ENCODE measurements around the gene SLC30A3.

Gene SLC30A3

DNA sequence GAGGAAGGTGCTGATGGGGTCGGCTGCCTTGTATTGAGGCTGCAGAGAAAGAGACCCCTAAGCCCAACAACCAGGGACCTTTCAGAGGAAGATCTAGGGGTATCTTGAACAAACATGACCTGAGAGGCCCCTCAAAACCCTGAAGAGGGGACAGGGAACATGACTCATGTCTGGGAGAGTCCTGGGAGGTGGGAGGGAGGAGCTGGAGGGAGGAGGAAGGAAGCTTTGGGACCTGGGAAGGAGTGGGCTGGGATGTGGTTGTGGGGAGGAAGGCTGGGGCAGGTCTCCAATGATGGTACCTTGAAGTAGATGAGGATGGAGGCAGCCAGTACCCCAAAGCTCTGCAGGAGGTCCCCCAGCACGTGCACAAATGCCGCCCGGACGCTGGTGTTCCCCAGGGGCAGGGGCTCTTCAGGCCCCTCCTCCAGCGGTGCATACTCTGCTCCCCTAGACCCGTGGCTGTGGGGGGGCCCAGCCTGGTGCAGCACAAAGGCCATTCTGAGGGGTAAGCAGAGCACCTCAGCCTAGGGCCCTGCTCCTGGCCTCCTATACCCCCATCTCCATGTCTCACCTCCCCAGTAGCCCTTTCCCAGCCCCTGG, 5.9 kb downstream of the SLC30A3 start:
- no peak for DNase-seq (ENCODE audit: low read depth)

DNA sequence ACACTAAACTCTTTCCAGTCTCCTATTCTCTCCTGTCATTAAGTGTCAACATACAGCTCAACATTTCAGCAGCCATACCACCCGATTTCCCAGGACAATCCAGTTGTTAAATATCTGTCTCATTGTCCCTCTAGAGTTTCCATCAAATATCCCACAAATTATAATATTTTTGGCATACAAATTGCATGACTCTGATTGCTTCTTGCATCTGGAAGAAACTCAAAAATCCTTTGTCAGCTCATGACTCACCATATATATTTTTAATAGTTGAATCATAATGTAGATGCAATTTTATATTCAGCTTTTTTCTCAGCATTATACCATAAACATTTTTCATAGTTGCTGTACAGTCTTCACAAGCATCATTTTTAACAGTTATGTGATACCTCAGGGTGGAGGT, 7.2 kb downstream of the SLC30A3 start:
- no peak for DNase-seq (ENCODE audit: low read depth)

- no peak for DNase-seq (ENCODE audit: low read depth)
Observed at GRCh38 chr2:27255187-27255586, 7.7 kb downstream of the SLC30A3 start.

GRCh38 chr2:27251766-27252165, 11.1 kb downstream of the SLC30A3 start:
- DNase-seq (ENCODE audit: low read depth): no peak

GRCh38 chr2:27250652-27251379, 12.0 kb downstream of the SLC30A3 start:
- DNase-seq (ENCODE audit: low read depth): no peak

GRCh38 chr2:27249891-27250651, 12.8 kb downstream of the SLC30A3 start:
- DNase-seq (ENCODE audit: low read depth): peak; percentile 22

DNA sequence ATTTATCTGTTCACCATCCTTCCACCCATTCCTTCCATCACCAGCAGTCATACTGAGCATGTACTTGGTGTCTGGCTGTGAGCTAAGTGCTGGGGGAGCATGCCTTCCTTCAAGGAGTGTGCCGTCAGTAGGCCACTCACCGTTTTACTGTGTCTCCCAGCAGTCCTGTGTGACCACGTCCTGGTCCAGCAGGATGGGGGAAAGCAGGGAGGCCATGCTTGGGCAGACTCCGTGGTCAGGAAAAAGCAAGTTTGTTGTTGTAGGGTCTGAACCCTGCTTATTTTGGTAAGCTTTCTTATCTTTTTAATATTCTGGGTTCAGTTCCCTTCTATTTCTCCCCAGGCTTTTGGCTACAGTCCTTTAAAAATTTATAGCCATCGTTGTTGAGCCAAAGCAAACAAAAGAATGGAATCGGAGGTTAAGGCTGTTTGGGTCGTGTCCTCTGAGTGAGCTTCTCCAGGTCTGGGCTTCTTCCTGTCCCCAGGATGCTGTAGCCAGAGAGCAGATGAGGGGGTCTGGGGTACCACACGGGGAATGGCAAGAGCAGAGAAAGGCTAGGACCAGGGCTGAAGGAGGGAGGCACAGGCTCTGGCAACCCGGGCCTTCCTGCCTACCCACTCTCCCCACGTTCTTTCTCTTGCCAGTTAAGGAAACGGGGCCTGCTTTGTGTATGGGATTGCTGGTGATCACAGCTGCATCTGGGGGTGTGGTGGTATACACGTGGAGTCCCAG, 13.5 kb downstream of the SLC30A3 start:
- DNase-seq (ENCODE audit: low read depth): no peak

DNA sequence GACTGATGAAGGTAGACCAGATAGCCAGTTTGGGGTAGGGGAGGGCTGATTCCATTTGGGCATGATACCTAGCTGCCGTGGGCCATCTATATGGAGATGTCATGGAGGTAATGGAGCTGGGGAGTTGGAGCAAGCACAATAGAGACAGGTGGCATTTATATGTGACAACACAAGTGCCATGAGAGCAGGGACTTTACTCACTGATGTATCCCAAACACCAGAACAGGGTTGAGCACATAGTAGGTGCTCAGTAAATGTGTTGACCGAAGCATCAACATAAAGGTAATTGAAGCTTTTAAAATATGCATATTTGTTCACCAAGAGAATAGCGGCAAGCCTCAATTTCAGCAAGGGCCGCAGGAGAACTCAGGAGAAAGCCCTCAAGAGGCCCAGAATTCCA, 15.0 kb downstream of the SLC30A3 start:
- DNase-seq (ENCODE audit: low read depth): no peak

- DNase-seq (ENCODE audit: low read depth): no peak
Observed at GRCh38 chr2:27245626-27246025, 17.2 kb downstream of the SLC30A3 start.

DNA sequence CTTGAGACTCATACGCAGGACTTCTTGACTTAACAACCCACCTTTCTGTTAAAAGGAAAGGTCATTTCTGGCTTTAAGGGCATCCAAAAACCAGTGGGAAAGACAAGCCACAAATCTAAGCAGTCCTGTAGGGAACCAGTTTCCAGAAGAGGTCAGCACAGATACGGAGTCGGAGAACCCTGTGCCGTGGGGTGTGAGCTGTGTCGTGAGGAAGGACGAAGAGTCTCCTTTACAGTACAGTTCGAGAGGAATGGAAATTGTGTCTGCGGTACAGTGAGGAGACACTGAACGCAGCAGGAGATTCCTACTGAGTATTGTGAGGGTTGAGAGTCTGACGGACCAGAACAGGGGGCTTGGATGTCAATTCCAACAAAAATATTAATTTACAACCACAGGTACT, 17.7 kb downstream of the SLC30A3 start:
- no peak for DNase-seq (ENCODE audit: low read depth)

DNA sequence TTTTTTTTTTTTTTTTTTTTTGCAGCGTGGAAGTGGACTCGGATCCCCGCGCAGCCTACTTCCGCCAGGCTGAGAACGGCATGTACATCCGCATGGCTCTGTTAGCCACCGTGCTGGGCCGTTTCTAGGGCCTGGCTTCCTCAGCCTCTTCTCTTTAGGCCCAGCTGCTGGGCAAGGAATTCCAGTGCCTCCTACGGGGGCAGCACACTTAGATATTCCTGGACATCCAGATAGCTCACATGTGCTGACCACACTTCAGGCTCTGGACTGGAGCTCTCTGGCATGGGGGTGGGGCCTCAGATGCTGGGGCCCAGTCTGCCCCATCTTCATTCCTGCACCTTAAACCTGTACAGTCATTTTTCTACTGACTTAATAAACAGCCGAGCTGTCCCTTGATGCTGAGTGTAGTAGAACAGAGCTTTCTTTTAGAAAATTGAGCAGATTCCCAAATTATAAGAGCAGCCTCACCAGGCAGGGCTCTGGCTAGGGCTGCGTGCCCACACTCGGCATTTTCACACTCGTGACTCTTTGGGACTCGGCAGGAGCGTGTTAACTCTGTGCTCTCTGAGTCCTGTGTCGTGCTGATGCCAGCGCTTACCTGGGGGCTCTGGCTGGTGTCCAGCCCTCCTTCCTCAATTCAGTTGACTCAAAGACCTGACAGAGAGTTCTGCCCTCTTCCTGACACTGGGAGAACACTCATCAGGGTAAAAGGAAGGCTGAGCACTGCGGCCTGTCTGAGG, 19.3 kb downstream of the SLC30A3 start:
- no peak for DNase-seq (ENCODE audit: low read depth)

DNA sequence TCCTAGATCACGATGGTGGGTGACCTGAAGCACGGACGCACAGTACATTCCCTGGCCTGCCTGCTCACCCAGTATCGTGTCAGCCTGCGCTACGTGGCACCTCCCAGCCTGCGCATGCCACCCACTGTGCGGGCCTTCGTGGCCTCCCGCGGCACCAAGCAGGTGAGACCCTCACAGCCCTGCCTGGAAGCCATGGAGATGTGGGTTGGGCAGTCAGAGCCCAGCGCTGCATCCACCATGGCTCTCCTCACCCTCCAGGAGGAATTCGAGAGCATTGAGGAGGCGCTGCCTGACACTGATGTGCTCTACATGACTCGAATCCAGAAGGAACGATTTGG, 20.3 kb downstream of the SLC30A3 start:
- DNase-seq (ENCODE audit: low read depth): no peak

DNA sequence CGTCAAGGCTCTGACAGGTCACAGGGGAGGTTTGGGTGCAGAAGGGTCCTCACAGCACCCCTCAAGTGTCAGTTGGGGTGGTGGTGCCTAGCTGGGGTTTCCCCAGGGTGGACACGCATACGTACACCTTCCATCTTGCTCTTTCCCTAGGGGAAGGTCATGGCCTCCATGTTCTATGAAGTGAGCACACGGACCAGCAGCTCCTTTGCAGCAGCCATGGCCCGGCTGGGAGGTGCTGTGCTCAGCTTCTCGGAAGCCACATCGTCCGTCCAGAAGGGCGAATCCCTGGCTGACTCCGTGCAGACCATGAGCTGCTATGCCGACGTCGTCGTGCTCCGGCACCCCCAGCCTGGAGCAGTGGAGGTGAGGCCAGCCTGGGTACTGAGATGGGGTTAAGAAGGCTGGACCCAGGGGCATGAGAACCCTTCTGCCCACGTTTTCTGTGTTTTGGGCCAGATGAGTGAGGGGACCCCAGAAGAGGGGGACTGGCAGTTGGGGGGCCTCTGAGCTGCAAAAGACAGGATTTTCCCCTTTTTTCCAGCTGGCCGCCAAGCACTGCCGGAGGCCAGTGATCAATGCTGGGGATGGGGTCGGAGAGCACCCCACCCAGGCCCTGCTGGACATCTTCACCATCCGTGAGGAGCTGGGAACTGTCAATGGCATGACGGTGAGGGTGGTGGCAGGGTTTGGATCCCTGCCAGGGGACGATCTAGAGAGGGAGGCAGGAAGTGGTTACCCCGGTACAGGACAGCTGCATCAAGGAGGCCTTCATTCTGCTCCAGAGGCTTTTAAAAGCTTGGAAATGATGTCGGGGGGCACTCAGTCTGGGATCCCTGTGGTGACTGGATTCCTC, 20.9 kb downstream of the SLC30A3 start:
- DNase-seq (ENCODE audit: low read depth): no peak

DNA sequence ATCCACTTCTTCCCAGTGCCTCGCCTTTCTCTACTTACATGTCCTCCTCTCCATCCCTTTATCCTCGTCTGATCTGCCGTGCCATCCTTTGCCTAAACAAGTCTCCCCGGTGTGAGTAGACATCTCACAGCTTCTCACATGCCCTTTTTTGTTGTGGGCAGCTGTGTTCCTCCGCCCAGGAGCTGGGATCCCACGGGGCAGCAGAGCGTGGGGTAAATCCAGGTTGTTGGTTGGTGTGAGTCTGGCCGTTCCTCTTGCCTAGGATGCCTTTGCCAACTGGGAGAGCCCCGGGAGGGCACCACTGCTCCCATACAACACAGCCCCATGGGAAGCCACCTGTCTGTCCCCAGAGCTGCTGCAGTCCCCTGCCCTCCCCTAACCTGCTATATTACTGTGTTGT, 22.4 kb downstream of the SLC30A3 start:
- no peak for DNase-seq (ENCODE audit: low read depth)

DNA sequence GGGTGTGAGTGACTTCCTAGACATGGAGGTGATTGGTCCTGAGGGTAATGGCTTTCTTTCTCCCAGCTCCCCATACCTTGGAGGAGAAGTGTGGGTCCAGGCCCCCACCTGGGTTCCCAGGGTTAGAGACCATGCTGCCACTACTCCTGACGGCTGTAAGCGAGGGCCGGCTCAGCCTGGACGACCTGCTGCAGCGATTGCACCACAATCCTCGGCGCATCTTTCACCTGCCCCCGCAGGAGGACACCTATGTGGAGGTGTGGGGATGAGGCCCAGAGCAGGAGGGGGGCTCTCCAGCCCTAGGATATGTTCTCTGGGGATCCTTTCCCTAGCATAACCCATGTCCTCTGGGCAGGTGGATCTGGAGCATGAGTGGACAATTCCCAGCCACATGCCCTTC, 23.9 kb downstream of the SLC30A3 start:
- no peak for DNase-seq (ENCODE audit: low read depth)

DNA sequence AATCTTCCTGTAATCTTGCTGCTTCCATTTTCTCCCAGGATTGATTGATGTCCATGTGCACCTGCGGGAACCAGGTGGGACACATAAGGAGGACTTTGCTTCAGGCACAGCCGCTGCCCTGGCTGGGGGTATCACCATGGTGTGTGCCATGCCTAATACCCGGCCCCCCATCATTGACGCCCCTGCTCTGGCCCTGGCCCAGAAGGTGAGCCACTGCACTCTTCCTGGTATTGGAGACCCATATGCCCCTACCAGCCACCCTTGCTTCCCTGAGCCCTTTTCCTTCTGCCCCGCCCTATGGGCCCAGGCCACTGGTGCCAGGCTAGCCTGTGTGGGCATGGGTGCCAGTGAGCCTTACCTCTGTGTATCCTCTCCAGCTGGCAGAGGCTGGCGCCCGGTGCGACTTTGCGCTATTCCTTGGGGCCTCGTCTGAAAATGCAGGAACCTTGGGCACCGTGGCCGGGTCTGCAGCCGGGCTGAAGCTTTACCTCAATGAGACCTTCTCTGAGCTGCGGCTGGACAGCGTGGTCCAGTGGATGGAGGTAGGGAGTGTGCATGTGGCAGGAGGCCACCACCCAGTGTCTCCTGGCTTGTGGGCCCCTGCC, 25.4 kb downstream of the SLC30A3 start:
- no peak for DNase-seq (ENCODE audit: low read depth)

DNA sequence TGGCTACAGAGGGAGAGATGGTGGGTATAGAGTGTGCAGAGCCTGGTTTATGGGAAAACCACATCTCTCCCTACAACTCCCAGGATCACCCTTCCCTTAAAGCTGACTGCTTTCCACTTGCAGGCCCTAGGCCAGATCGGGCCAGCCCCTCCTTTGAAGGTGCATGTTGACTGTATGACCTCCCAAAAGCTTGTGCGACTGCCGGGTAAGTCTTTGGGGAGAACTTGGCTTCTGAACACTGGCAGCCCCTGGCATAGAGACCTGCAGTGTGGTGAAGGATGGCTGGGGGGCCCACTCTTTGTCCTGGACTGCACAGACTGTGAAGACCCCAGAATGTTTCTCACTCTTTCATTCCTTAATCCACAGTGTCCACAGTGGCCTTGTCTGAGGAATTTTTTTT, 26.2 kb downstream of the SLC30A3 start:
- DNase-seq (ENCODE audit: low read depth): no peak

DNA sequence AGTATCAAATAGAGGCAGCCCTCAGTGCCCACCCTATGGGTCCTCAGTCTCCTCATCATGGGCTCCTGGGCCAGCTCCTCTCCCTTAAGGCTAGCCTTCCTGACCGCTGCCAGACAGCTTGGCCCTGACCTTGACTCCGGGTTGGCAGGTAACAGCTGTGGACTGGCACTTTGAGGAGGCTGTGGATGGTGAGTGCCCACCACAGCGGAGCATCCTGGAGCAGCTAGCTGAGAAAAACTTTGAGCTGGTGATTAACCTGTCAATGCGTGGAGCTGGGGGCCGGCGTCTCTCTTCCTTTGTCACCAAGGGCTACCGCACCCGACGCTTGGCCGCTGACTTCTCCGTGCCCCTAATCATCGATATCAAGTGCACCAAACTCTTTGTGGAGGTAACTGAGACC, 26.7 kb downstream of the SLC30A3 start:
- no peak for DNase-seq (ENCODE audit: low read depth)

GRCh38 chr2:27233341-27233740, 29.5 kb downstream of the SLC30A3 start:
- DNase-seq (ENCODE audit: low read depth): no peak

GRCh38 chr2:27231921-27232320, 30.9 kb downstream of the SLC30A3 start:
- no peak for DNase-seq (ENCODE audit: low read depth)

GRCh38 chr2:27227501-27227900, 35.3 kb downstream of the SLC30A3 start:
- no peak for DNase-seq (ENCODE audit: low read depth)

Measured in activated T-helper 1 cell treated with Interleukin-2 at 50 U/mL for 16 hours (primary cell).